Astrocyte (in vitro differentiated cells and primary cell): ENCODE results near the gene BIRC3. TPM values are rescaled to one million over a fixed set of nuclear protein-coding genes. Genes with fewer than 3 reads are reported as not detected.

Experiments
- DNase-seq: peaks from one replicate; pipeline ENCODE4 v3.0.0-alpha.2; 2010; ENCODE audit warnings: low read depth
- FAIRE-seq: peaks from 2 replicates; lab custom pipeline; 2011; peaks lifted over from hg19 to GRCh38; lab: Jason Lieb, UNC
- H2AFZ ChIP-seq: 2 replicates; pipeline ENCODE4 v1.6.0; 2012; ENCODE audit warnings: low read depth, low read length, inconsistent platforms
- H3K27ac ChIP-seq: 2 replicates; pipeline ENCODE4 v1.5.1; 2011; ENCODE audit warnings: low read depth, low read length, inconsistent platforms
- H3K27me3 ChIP-seq: 2 replicates; pipeline ENCODE4 v1.6.0; 2011; ENCODE audit warnings: low read length, inconsistent platforms; ENCODE audit not compliant: insufficient read depth
- H3K36me3 ChIP-seq: 2 replicates; pipeline ENCODE4 v1.5.1; 2011; ENCODE audit warnings: low read length, inconsistent platforms; ENCODE audit not compliant: insufficient read depth
- H3K4me1 ChIP-seq: 2 replicates; pipeline ENCODE4 v1.5.1; 2011; ENCODE audit warnings: low read length, inconsistent platforms; ENCODE audit not compliant: insufficient read depth
- H3K4me2 ChIP-seq: 2 replicates; pipeline ENCODE4 v1.6.0; 2012; ENCODE audit warnings: low read length, inconsistent platforms
- H3K4me3 ChIP-seq: 2 replicates; pipeline ENCODE4 v1.5.1; 2011; ENCODE audit warnings: low read depth, mild to moderate bottlenecking, low read length, inconsistent platforms; ENCODE audit not compliant: insufficient read depth
- H3K79me2 ChIP-seq: 2 replicates; pipeline ENCODE4 v1.6.0; 2012; ENCODE audit warnings: mild to moderate bottlenecking, low read length, inconsistent platforms; ENCODE audit not compliant: insufficient read depth
- H3K9ac ChIP-seq: 2 replicates; pipeline ENCODE4 v1.6.0; 2012; ENCODE audit warnings: mild to moderate bottlenecking, low read length, inconsistent platforms
- H3K9me3 ChIP-seq: 2 replicates; pipeline ENCODE4 v1.5.1; 2012; ENCODE audit warnings: low read depth, mild to moderate bottlenecking, low read length, inconsistent platforms; ENCODE audit not compliant: insufficient read depth
- H4K20me1 ChIP-seq: 2 replicates; pipeline ENCODE4 v1.6.0; 2012; ENCODE audit warnings: low read length, inconsistent platforms; ENCODE audit not compliant: insufficient read depth
- H3K27ac Mint-ChIP-seq: one replicate; pipeline ENCODE4 v1.8.0; 2021; ENCODE audit warnings: mild to moderate bottlenecking, mixed read lengths; ENCODE audit not compliant: unreplicated experiment
- H3K27me3 Mint-ChIP-seq: one replicate; pipeline ENCODE4 v1.8.0; 2021; ENCODE audit warnings: low read depth, mixed read lengths; ENCODE audit not compliant: unreplicated experiment
- H3K36me3 Mint-ChIP-seq: one replicate; pipeline ENCODE4 v1.8.0; 2021; ENCODE audit warnings: low read depth, mixed read lengths; ENCODE audit not compliant: unreplicated experiment
- H3K4me1 Mint-ChIP-seq: one replicate; pipeline ENCODE4 v1.8.0; 2021; ENCODE audit warnings: low read depth, mixed read lengths; ENCODE audit not compliant: unreplicated experiment
- H3K4me3 Mint-ChIP-seq: one replicate; pipeline ENCODE4 v1.8.0; 2021; ENCODE audit warnings: mild to moderate bottlenecking, moderate library complexity, mixed read lengths; ENCODE audit not compliant: unreplicated experiment
- H3K9me3 Mint-ChIP-seq: one replicate; pipeline ENCODE4 v1.8.0; 2021; ENCODE audit warnings: mild to moderate bottlenecking, mixed read lengths; ENCODE audit not compliant: unreplicated experiment
- EZH2 ChIP-seq: IDR thresholded peaks from 2 replicates; pipeline ENCODE4 v1.6.1; 2012; ENCODE audit warnings: mild to moderate bottlenecking, low read length, inconsistent platforms; ENCODE audit not compliant: insufficient read depth
- total RNA-seq: library from RNA; stranded (reverse); gene quantifications from 2 replicates; pipeline ENCODE4 v1.2.1, GENCODE V29; 2021
- TF ChIP-seq, protein P1 (sequence below): IDR thresholded peaks from 2 replicates; pipeline ENCODE4 v1.5.1; 2011; ENCODE audit warnings: low read depth, mild to moderate bottlenecking, inconsistent platforms, low read length, moderate library complexity; ENCODE audit not compliant: insufficient read depth

Gene BIRC3
- total RNA-seq, 1 donor from 2014 or later = 2.6 TPM

DNA sequence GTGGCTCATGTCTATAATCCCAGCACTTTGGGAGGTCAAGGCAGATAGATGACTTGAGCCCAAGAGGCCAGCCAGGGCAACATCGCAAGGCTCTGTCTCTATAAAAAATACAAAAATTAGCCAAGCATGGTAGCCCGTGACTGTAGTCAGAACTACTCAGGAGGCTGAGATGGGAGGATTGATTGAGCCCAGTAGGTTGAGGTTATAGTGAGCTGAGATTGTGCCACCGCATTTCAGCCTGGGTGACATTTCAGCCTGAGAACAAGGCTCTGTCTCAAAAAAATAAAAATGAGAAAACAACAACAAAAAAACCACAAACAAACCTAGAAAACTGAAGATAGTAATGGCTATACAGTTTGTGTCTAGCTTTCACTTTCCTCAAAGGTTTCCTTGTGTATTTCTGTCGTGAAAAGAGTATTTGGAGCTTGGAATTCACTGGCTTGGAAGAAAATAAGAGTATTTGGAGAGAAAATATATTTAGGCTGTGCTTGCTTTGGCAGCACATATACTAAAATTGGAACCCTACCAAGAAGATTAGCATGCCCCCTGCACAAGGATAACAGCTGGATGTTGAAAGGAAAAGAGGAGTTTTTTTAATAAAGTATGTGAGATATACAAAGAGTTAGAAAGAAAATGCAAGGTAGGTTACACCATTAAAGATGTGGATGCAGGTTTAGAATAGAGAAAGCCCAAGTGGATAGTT, 3.9 kb upstream of the BIRC3 start:
- no peak for FAIRE-seq
- TF ChIP-seq, protein P1, sequence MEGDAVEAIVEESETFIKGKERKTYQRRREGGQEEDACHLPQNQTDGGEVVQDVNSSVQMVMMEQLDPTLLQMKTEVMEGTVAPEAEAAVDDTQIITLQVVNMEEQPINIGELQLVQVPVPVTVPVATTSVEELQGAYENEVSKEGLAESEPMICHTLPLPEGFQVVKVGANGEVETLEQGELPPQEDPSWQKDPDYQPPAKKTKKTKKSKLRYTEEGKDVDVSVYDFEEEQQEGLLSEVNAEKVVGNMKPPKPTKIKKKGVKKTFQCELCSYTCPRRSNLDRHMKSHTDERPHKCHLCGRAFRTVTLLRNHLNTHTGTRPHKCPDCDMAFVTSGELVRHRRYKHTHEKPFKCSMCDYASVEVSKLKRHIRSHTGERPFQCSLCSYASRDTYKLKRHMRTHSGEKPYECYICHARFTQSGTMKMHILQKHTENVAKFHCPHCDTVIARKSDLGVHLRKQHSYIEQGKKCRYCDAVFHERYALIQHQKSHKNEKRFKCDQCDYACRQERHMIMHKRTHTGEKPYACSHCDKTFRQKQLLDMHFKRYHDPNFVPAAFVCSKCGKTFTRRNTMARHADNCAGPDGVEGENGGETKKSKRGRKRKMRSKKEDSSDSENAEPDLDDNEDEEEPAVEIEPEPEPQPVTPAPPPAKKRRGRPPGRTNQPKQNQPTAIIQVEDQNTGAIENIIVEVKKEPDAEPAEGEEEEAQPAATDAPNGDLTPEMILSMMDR = no peak
- TF ChIP-seq EZH2 = no peak

DNA sequence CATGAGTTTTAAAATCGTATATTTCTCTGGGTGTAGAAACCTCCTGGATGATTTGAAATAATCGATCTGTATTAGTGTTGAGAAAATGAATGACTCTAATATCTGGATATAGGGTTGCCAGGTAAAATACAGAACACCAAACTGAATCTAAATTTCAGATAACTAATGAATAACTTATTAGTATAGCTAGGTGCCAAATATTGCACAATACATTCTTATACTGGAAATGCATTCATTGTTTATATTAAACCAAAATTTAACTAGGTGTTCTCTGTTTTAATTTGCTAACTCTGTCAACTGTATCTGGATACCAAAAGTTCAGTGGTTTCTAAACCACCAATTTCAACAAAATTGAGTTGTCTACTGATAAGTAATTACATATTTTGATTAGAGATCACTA, 2.5 kb upstream of the BIRC3 start:
- Histone ChIP-seq H3K79me2 (no peaks in the 10 kb centered on the region), H3K4me1 (peaks cover 9% of the 10 kb centered on the region), H3K9me3 (no peaks in the 10 kb centered on the region), H3K27ac (no peak overlapping the region), H3K4me3 (no peak overlapping the region), H4K20me1 (no peaks in the 10 kb centered on the region), H3K4me2 (no peak overlapping the region), H3K9ac (no peak overlapping the region), H3K36me3 (no peaks in the 10 kb centered on the region), H3K27me3 (no peaks in the 10 kb centered on the region), H2AFZ (no peak overlapping the region)
- FAIRE-seq (no peak), DNase-seq (no peak)
- peaks cover 8% of the 10 kb centered on the region for H3K4me1 Mint-ChIP-seq
- TF ChIP-seq, protein P1 = no peak
- no peak for TF ChIP-seq EZH2
- peaks cover 4% of the 10 kb centered on the region for H3K27me3 Mint-ChIP-seq
- peaks cover 4% of the 10 kb centered on the region for H3K36me3 Mint-ChIP-seq
- no peaks in the 10 kb centered on the region for H3K9me3 Mint-ChIP-seq
- H3K4me3 Mint-ChIP-seq = no peak overlapping the region
- no peak overlapping the region for H3K27ac Mint-ChIP-seq

More for the DNA sequence above, 3.9 kb upstream of the BIRC3 start:
- H3K4me2 ChIP-seq = peak overlapping the region; percentile 60
- no peak overlapping the region for H2AFZ ChIP-seq
- no peaks in the 10 kb centered on the region for H3K27me3 ChIP-seq
- H4K20me1 ChIP-seq = no peaks in the 10 kb centered on the region
- H3K9me3 Mint-ChIP-seq = no peaks in the 10 kb centered on the region
- H3K4me1 ChIP-seq = peaks cover 9% of the 10 kb centered on the region
- H3K27ac Mint-ChIP-seq = peak overlapping the region; percentile 81
- H3K4me1 Mint-ChIP-seq = peaks cover 8% of the 10 kb centered on the region
- no peaks in the 10 kb centered on the region for H3K79me2 ChIP-seq
- H3K36me3 Mint-ChIP-seq = peaks cover 1% of the 10 kb centered on the region
- H3K9me3 ChIP-seq = no peaks in the 10 kb centered on the region
- no peaks in the 10 kb centered on the region for H3K36me3 ChIP-seq
- no peaks in the 10 kb centered on the region for H3K27me3 Mint-ChIP-seq
- peak overlapping the region; percentile 14 for H3K4me3 ChIP-seq
- H3K9ac ChIP-seq = no peak overlapping the region
- no peak for DNase-seq
- H3K4me3 Mint-ChIP-seq = no peak overlapping the region
- H3K27ac ChIP-seq = no peak overlapping the region

DNA sequence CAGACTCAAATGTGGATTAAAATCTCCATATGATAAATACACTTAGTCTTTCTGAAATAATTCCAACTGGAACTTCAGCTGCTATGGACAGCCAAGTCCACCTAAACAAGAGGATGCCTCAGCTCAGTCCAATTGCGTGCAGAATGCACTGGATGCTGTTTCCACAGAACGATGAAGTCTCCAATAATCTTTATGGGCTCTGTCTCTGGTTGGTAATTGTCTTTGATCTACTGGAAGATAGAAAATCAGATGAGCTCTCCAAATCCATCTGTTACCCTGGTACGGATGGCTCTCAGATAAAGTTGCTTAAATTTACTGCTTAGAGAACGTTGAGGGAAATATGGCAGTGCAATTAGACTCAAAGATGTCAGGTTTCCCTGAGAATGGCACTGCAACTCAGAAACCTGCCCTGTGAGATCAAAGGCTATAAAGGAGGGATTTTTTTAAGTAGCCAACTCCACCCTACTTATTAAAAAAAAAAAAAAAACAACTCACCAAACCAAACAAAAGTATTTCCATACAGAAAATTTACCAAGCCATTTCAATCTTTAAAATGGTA, 859 bp upstream of the BIRC3 start:
- no peak overlapping the region for H3K4me3 Mint-ChIP-seq
- no peak overlapping the region for H3K27ac Mint-ChIP-seq
- Histone ChIP-seq H3K4me1 (peaks cover 9% of the 10 kb centered on the region), H3K27me3 (no peaks in the 10 kb centered on the region), H3K9ac (no peak overlapping the region), H3K4me3 (no peak overlapping the region), H2AFZ (no peak overlapping the region), H3K9me3 (no peaks in the 10 kb centered on the region), H3K27ac (no peak overlapping the region), H3K4me2 (no peak overlapping the region), H3K79me2 (no peaks in the 10 kb centered on the region), H3K36me3 (no peaks in the 10 kb centered on the region), H4K20me1 (no peaks in the 10 kb centered on the region)
- H3K36me3 Mint-ChIP-seq = peaks cover 4% of the 10 kb centered on the region
- FAIRE-seq (no peak), DNase-seq (no peak)
- TF ChIP-seq EZH2 = no peak
- TF ChIP-seq, protein P1 = no peak
- peaks cover 4% of the 10 kb centered on the region for H3K27me3 Mint-ChIP-seq
- H3K4me1 Mint-ChIP-seq = peaks cover 11% of the 10 kb centered on the region
- no peaks in the 10 kb centered on the region for H3K9me3 Mint-ChIP-seq
